CD4-positive, alpha-beta memory T cell (primary cell): Measurements from ENCODE around the gene ZNF236. TPM values are rescaled to one million over a fixed set of nuclear protein-coding genes. Genes with fewer than 3 reads are reported as not detected.

Experiments used
- CTCF ChIA-PET: fragments of 350-600 bp; sonication (Branson Sonifier 250); formaldehyde crosslinking; loops from one replicate; lab custom pipeline; 2021; ENCODE audit warnings: inconsistent platforms; ENCODE audit not compliant: partially characterized antibody; lab: Charles Lee
- POLR2A ChIA-PET: fragments of 350-600 bp; sonication (Branson Sonifier 250); formaldehyde crosslinking; loops from one replicate; lab custom pipeline; 2021; ENCODE audit not compliant: partially characterized antibody; lab: Charles Lee
- DNase-seq, 5 donors: peaks; one replicate each; pipeline versions ENCODE4 v3.0.0 to v3.0.0-alpha.2; 2020 to 2022; ENCODE audit warnings: mixed read lengths in 1 of 5
- H3K27ac ChIP-seq: one replicate; pipeline ENCODE4 v1.7.0; 2013; ENCODE audit warnings: low read depth, low read length
- H3K27me3 ChIP-seq: 2 replicates; pipeline ENCODE4 v1.7.0; 2013; ENCODE audit warnings: mild to moderate bottlenecking, low read length, moderate library complexity; ENCODE audit not compliant: insufficient read depth
- H3K36me3 ChIP-seq: 2 replicates; pipeline ENCODE4 v1.7.0; 2013; ENCODE audit warnings: mild to moderate bottlenecking, low read length, moderate library complexity; ENCODE audit not compliant: insufficient read depth
- H3K4me1 ChIP-seq: 2 replicates; pipeline ENCODE4 v1.7.0; 2013; ENCODE audit warnings: mild to moderate bottlenecking, low read length, moderate library complexity; ENCODE audit not compliant: insufficient read depth
- H3K4me3 ChIP-seq, 2 donors: one replicate each; pipeline ENCODE4 v1.7.0; 2013; ENCODE audit warnings: low read length in 2 of 2, mild to moderate bottlenecking in 1 of 2
- H3K9me3 ChIP-seq, 2 donors: one replicate each; pipeline ENCODE4 v1.7.0; 2013; ENCODE audit warnings: low read length in 2 of 2, control low read depth in 1 of 2; ENCODE audit not compliant: control insufficient read depth in 1 of 2
- H3K27ac Mint-ChIP-seq, 7 donors: one replicate each; pipeline ENCODE4 v1.8.0; 2020 to 2021; ENCODE audit warnings: mixed read lengths in 7 of 7, mild to moderate bottlenecking in 6 of 7, inconsistent platforms in 3 of 7, moderate library complexity in 3 of 7
- H3K27me3 Mint-ChIP-seq, 2 donors: one replicate each; pipeline ENCODE4 v1.8.0; 2020 to 2021; ENCODE audit warnings: mixed read lengths in 2 of 2
- H3K36me3 Mint-ChIP-seq, 2 donors: one replicate each; pipeline ENCODE4 v1.8.0; 2020 to 2021; ENCODE audit warnings: mixed read lengths in 2 of 2, inconsistent platforms in 1 of 2, mild to moderate bottlenecking in 1 of 2
- H3K4me1 Mint-ChIP-seq, 4 donors: one replicate each; pipeline ENCODE4 v1.8.0; 2020 to 2021; ENCODE audit warnings: mixed read lengths in 4 of 4, mild to moderate bottlenecking in 1 of 4
- H3K4me3 Mint-ChIP-seq, 8 donors: one replicate each; pipeline ENCODE4 v1.8.0; 2020 to 2021; ENCODE audit warnings: mixed read lengths in 8 of 8, mild to moderate bottlenecking in 7 of 8, moderate library complexity in 6 of 8, inconsistent platforms in 3 of 8
- H3K9me3 Mint-ChIP-seq, 8 donors: one replicate each; pipeline ENCODE4 v1.8.0; 2020 to 2021; ENCODE audit warnings: mixed read lengths in 8 of 8, mild to moderate bottlenecking in 5 of 8, inconsistent platforms in 3 of 8, moderate library complexity in 1 of 8
- intact Hi-C: fragments of 100-400 bp; cut with micrococcal nuclease; formaldehyde crosslinking; loops from one replicate; pipeline ENCODE4 v1.15.1; 2023
- polyA plus RNA-seq, 2 donors: library from polyadenylated mRNA; unstranded; fragments of 300-500 nt; fragmentation: Illumina TruSeq; gene quantifications; one replicate each; pipeline ENCODE4 v1.2.3, GENCODE V29; 2021
- total RNA-seq, 2 experiments: library from RNA; stranded (reverse); gene quantifications; one replicate each; pipeline ENCODE4 v1.2.3, GENCODE V29; 2021

ZNF236 gene
- total and polyA plus RNA-seq, 4 experiments from 2014 or later, result 2.0 to 29.1 (median 18.8) TPM

DNA sequence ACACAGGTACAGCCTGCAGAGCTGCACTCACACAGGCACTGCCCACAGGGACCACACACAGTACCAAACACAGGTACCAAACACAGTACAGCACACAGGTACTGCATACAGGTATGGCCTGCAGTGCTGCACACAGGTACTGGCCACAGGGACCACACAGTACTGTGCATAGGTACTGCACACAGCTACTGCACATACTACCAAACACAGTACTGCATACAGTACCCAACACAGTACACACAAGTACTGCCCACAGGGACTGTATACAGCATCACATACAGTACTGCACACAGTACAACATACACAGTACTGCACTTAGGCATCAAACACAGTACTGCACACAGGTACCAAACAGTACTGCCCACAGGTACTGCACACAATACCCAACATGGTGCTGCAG, 74.3 kb downstream of the ZNF236 start:
- H3K36me3 ChIP-seq, result peaks cover 36% of the 10 kb centered on the region
- CTCF ChIA-PET, result no interaction called here

DNA sequence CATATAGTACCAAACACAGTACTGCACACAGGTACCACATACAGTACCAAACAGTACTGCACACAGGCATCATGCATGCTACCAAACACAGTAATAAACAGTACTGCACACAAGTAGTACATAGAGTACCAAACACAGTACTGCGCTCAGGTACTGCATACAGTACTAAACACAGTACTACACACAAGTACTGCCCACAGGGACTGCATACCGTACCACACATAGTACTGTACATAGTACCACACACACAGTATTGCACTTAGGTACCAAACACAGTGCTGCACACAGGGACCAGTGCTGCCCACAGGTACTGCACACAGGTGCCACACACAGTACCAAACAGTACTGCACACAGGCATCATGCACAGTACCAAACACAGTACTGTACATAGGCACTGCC, 74.9 kb downstream of the ZNF236 start:
- H3K4me3 ChIP-seq, result no peak overlapping the region
- DNase-seq, result no peak
- H3K36me3 Mint-ChIP-seq, result peaks cover 63 to 73% of the 10 kb centered on the region in 2 donors
- H3K27ac ChIP-seq, result no peak overlapping the region
- no peak overlapping the region for H3K27ac Mint-ChIP-seq
- H3K9me3 ChIP-seq, result no peaks in the 10 kb centered on the region
- no peaks in the 10 kb centered on the region for H3K27me3 Mint-ChIP-seq
- peaks cover 36% of the 10 kb centered on the region for H3K36me3 ChIP-seq
- ChIA-PET POLR2A (no interaction called here), CTCF (no interaction called here)
- intact Hi-C loops, result no loop called here
- no peaks in the 10 kb centered on the region for H3K4me1 ChIP-seq
- no peak overlapping the region for H3K4me3 Mint-ChIP-seq
- no peaks in the 10 kb centered on the region for H3K9me3 Mint-ChIP-seq
- no peaks in the 10 kb centered on the region for H3K27me3 ChIP-seq
- peaks cover 0 to 2% (median 0%) of the 10 kb centered on the region in 4 donors for H3K4me1 Mint-ChIP-seq

More for the DNA sequence above, 74.3 kb downstream of the ZNF236 start:
- Mint-ChIP-seq H3K27ac (no peak overlapping the region), H3K4me1 (no peaks in the 10 kb centered on the region), H3K36me3 (peaks cover 62 to 70% of the 10 kb centered on the region in 2 donors), H3K9me3 (no peaks in the 10 kb centered on the region), H3K4me3 (no peak overlapping the region), H3K27me3 (no peaks in the 10 kb centered on the region)
- H3K27me3 ChIP-seq, result no peaks in the 10 kb centered on the region
- no peaks in the 10 kb centered on the region for H3K9me3 ChIP-seq
- no peak for DNase-seq
- H3K4me1 ChIP-seq, result no peaks in the 10 kb centered on the region
- no peak overlapping the region for H3K4me3 ChIP-seq
- intact Hi-C loops, result no loop called here
- no peak overlapping the region for H3K27ac ChIP-seq
- POLR2A ChIA-PET, result no interaction called here

DNA sequence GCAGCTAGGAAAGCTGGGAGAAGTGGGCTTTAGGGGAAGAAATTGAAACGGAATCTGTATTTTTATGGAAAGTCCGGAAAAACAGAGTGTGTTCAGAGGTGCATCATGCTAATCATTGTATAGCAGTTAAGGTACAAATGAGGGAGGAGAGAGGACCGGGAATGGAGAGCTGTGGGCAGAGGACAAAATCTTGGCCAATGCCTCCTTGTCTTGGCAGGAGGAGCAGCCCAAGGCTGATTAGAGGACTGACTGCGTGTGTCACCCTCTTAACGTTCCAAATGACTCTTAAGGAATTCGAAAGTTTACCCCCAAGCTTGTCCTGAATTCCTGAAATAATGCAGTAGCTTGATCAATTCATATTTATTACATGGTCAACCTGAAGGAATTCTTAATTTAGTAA, 81.0 kb downstream of the ZNF236 start:
- POLR2A ChIA-PET, result no interaction called here
- Mint-ChIP-seq H3K36me3 (peaks cover 38 to 63% of the 10 kb centered on the region in 2 donors), H3K9me3 (no peaks in the 10 kb centered on the region), H3K27me3 (no peaks in the 10 kb centered on the region), H3K4me1 (peaks cover 0 to 3% (median 0%) of the 10 kb centered on the region in 4 donors), H3K4me3 (peak overlapping the region in 1 of 8 donors; percentile 1), H3K27ac (peak overlapping the region in 3 of 7 donors; percentile 0 to 76 (median 28))
- DNase-seq, result no peak
- Histone ChIP-seq H3K9me3 (no peaks in the 10 kb centered on the region), H3K27me3 (no peaks in the 10 kb centered on the region), H3K27ac (no peak overlapping the region), H3K4me3 (no peak overlapping the region), H3K4me1 (no peaks in the 10 kb centered on the region), H3K36me3 (peaks cover 8% of the 10 kb centered on the region)
- intact Hi-C loops, result no loop called here
- CTCF ChIA-PET, result interaction anchor here (1.3 to 1.9 kb wide), 3 partner anchors 9 to 79 kb away, joined by 3 to 4 read pairs (median 4); no protein-coding TSS in a partner anchor

- Histone ChIP-seq H3K4me1 (no peaks in the 10 kb centered on the region), H3K27me3 (no peaks in the 10 kb centered on the region), H3K4me3 (no peak overlapping the region), H3K27ac (no peak overlapping the region), H3K9me3 (no peaks in the 10 kb centered on the region), H3K36me3 (peaks cover 22% of the 10 kb centered on the region)
- H3K4me1 Mint-ChIP-seq, result peaks cover 0 to 3% (median 0%) of the 10 kb centered on the region in 4 donors
- peaks cover 33 to 66% of the 10 kb centered on the region in 2 donors for H3K36me3 Mint-ChIP-seq
- no peak overlapping the region for H3K4me3 Mint-ChIP-seq
- no peaks in the 10 kb centered on the region for H3K27me3 Mint-ChIP-seq
- ChIA-PET CTCF (interaction anchor here (1.5 to 2.3 kb wide), 3 partner anchors 78 to 507 kb away, joined by 4 to 9 read pairs (median 5); no protein-coding TSS in a partner anchor), POLR2A (no interaction called here)
- H3K27ac Mint-ChIP-seq, result no peak overlapping the region
- no peak for DNase-seq
- intact Hi-C loops, result no loop called here
- no peaks in the 10 kb centered on the region for H3K9me3 Mint-ChIP-seq
These were observed 83.5 kb downstream of the ZNF236 start for GRCh38 chr18:76905821-76906220.

DNA sequence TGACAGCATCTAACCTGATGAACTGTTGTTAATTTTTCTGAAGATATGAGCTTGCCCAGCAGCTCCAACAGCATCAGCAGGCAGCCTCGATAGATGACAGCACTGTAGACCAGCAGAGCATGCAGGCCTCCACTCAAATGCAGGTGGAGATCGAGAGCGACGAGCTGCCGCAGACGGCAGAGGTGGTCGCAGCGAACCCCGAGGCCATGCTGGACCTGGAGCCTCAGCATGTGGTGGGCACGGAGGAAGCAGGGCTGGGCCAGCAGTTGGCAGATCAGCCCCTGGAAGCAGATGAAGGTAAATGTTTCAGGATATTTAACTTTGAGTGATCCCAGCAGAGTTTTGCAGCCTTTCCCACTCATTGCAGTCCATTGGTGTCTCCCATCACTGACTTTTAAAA, 85.9 kb downstream of the ZNF236 start:
- POLR2A ChIA-PET, result no interaction called here
- Mint-ChIP-seq H3K27me3 (no peaks in the 10 kb centered on the region), H3K36me3 (peaks cover 30 to 66% of the 10 kb centered on the region in 2 donors), H3K4me1 (no peaks in the 10 kb centered on the region), H3K9me3 (no peaks in the 10 kb centered on the region), H3K4me3 (peak overlapping the region in 1 of 8 donors; percentile 61), H3K27ac (no peak overlapping the region)
- peaks cover 39% of the 10 kb centered on the region for H3K36me3 ChIP-seq
- CTCF ChIA-PET, result no interaction called here
- H3K4me3 ChIP-seq, result no peak overlapping the region
- no peaks in the 10 kb centered on the region for H3K9me3 ChIP-seq
- no peaks in the 10 kb centered on the region for H3K27me3 ChIP-seq
- H3K27ac ChIP-seq, result no peak overlapping the region
- intact Hi-C loops, result no loop called here
- DNase-seq, result no peak
- H3K4me1 ChIP-seq, result no peaks in the 10 kb centered on the region

- Mint-ChIP-seq H3K36me3 (peaks cover 28 to 73% of the 10 kb centered on the region in 2 donors), H3K27ac (no peak overlapping the region), H3K4me1 (no peaks in the 10 kb centered on the region), H3K27me3 (no peaks in the 10 kb centered on the region), H3K9me3 (no peaks in the 10 kb centered on the region), H3K4me3 (no peak overlapping the region)
- Histone ChIP-seq H3K4me1 (no peaks in the 10 kb centered on the region), H3K9me3 (no peaks in the 10 kb centered on the region), H3K27ac (no peak overlapping the region), H3K36me3 (peaks cover 50% of the 10 kb centered on the region), H3K27me3 (no peaks in the 10 kb centered on the region), H3K4me3 (no peak overlapping the region)
- no peak for DNase-seq
- CTCF ChIA-PET, result no interaction called here
- POLR2A ChIA-PET, result no interaction called here
- intact Hi-C loops, result no loop called here
These were observed 87.1 kb downstream of the ZNF236 start for GRCh38 chr18:76909439-76909838.

DNA sequence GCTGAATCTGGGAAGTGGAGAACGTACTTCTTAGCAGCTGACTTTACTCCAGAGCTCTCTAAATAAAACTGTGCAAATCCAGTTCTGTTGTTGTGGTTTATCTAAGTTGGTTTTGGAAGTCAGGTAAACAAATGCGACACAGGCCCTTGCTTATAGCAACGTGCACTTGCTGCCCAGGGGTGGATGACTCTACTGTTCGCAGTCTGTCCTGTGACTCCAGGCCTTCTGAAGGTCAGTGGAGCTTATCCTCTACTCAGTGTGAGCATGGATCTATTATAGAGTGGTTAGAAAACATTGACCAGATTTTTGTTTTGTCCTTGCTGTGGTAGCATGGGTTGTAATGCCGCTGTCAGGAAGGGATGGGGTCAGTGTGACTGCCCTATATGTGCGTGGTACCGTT, 89.1 kb downstream of the ZNF236 start:
- no peaks in the 10 kb centered on the region for H3K9me3 Mint-ChIP-seq
- no peak overlapping the region for H3K27ac ChIP-seq
- no peaks in the 10 kb centered on the region for H3K4me1 ChIP-seq
- no peaks in the 10 kb centered on the region for H3K27me3 Mint-ChIP-seq
- DNase-seq, result no peak
- intact Hi-C loops, result no loop called here
- no peak overlapping the region for H3K4me3 ChIP-seq
- ChIA-PET POLR2A (no interaction called here), CTCF (interaction anchor here (1.5 kb wide), 1 partner anchor 108 kb away, joined by 9 read pairs; no protein-coding TSS in a partner anchor)
- H3K36me3 Mint-ChIP-seq, result peaks cover 44 to 73% of the 10 kb centered on the region in 2 donors
- H3K4me1 Mint-ChIP-seq, result no peaks in the 10 kb centered on the region
- no peaks in the 10 kb centered on the region for H3K27me3 ChIP-seq
- peak overlapping the region in 1 of 7 donors; percentile 28 for H3K27ac Mint-ChIP-seq
- no peaks in the 10 kb centered on the region for H3K9me3 ChIP-seq
- H3K36me3 ChIP-seq, result peaks cover 43% of the 10 kb centered on the region
- H3K4me3 Mint-ChIP-seq, result no peak overlapping the region
